ENCODE data around the gene RFC1. TPM values are rescaled to one million over a fixed set of nuclear protein-coding genes. Genes with fewer than 3 reads are reported as not detected.

The RFC1 gene
- total RNA-seq, 2 donors from 2014 or later: 30.9 to 46.8 TPM

- intact Hi-C loops (cut with DNase I): no loop called here
- TF ChIP-seq POLR2A (IDR thresholded peaks at IDR 0.05): no peak
- TF ChIP-seq, protein P1, sequence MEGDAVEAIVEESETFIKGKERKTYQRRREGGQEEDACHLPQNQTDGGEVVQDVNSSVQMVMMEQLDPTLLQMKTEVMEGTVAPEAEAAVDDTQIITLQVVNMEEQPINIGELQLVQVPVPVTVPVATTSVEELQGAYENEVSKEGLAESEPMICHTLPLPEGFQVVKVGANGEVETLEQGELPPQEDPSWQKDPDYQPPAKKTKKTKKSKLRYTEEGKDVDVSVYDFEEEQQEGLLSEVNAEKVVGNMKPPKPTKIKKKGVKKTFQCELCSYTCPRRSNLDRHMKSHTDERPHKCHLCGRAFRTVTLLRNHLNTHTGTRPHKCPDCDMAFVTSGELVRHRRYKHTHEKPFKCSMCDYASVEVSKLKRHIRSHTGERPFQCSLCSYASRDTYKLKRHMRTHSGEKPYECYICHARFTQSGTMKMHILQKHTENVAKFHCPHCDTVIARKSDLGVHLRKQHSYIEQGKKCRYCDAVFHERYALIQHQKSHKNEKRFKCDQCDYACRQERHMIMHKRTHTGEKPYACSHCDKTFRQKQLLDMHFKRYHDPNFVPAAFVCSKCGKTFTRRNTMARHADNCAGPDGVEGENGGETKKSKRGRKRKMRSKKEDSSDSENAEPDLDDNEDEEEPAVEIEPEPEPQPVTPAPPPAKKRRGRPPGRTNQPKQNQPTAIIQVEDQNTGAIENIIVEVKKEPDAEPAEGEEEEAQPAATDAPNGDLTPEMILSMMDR (IDR thresholded peaks at IDR 0.05): no peak
- Histone ChIP-seq H3K4me3 (no peak overlapping the region), H3K4me1 (peaks cover 20% of the 10 kb centered on the region), H3K9me3 (no peaks in the 10 kb centered on the region), H3K27me3 (no peaks in the 10 kb centered on the region), H3K36me3 (replicated peaks in 1 of 2; ENCODE audit: insufficient read depth in 1 of 2, low read depth in 2 of 2) (peaks cover 0 to 10% of the 10 kb centered on the region in 2 donors), H3K27ac (no peak overlapping the region)
- peak; percentile 59 for ATAC-seq
- peak; percentile 15 to 52 (median 26) for DNase-seq
- 35 to 36% methylated on average over 14 of the region's 14 CpGs for WGBS, 2 donors
Observed at GRCh38 chr4:39305912-39306677, 60.1 kb downstream of the RFC1 start.

- DNase-seq (no peak), ATAC-seq (no peak)
- Histone ChIP-seq H3K4me3 (no peak overlapping the region), H3K27me3 (no peaks in the 10 kb centered on the region), H3K4me1 (peaks cover 20% of the 10 kb centered on the region), H3K27ac (no peak overlapping the region), H3K36me3 (replicated peaks in 1 of 2; ENCODE audit: insufficient read depth in 1 of 2, low read depth in 2 of 2) (peaks cover 4 to 11% of the 10 kb centered on the region in 2 donors), H3K9me3 (no peaks in the 10 kb centered on the region)
- 73 to 81% methylated on average over 5 of the region's 5 CpGs for WGBS, 2 donors
- TF ChIP-seq, protein P1 (IDR thresholded peaks at IDR 0.05): no peak
- no peak for TF ChIP-seq POLR2A (IDR thresholded peaks at IDR 0.05)
- intact Hi-C loops (cut with DNase I): no loop called here
Observed at GRCh38 chr4:39304651-39305050, 61.5 kb downstream of the RFC1 start.

DNA sequence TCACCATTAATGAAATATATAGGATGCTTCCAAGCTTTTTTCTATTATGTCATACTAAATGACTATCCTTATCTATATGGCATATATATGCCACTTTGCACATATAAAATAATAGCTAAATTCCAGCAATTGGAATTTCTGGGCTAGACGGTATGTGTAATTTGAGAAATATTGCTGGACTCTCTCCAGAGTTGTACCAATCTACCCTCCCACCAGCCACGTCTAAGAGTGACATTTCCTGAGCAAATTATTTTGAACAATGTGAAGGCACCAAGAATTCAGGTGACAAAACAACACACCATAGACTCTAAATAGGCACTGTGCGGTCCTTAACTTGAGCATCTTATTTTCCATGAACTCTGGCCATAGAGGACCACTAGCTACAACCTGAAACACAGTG, 62.3 kb downstream of the RFC1 start:
- Histone ChIP-seq H3K27ac (no peak overlapping the region), H3K36me3 (replicated peaks in 1 of 2; ENCODE audit: insufficient read depth in 1 of 2, low read depth in 2 of 2) (peaks cover 5 to 13% of the 10 kb centered on the region in 2 donors), H3K4me3 (no peak overlapping the region), H3K27me3 (no peaks in the 10 kb centered on the region), H3K9me3 (no peaks in the 10 kb centered on the region), H3K4me1 (peaks cover 19% of the 10 kb centered on the region)
- no peak for TF ChIP-seq POLR2A (IDR thresholded peaks at IDR 0.05)
- TF ChIP-seq, protein P1 (IDR thresholded peaks at IDR 0.05): no peak
- WGBS, 2 donors: 78 to 87% methylated on average over 3 of the region's 3 CpGs
- no peak for ATAC-seq
- intact Hi-C loops (cut with DNase I): no loop called here
- DNase-seq: no peak

- 96 to 100% methylated on average over 1 of the region's 1 CpG for WGBS, 2 donors
- ATAC-seq (no peak), DNase-seq (no peak)
Observed at GRCh38 chr4:39302901-39303300, 63.3 kb downstream of the RFC1 start.

More at GRCh38 chr4:39302901-39303300, 63.3 kb downstream of the RFC1 start:
- no peak overlapping the region for H3K4me3 ChIP-seq
- H3K36me3 ChIP-seq (replicated peaks in 1 of 2; ENCODE audit: insufficient read depth in 1 of 2, low read depth in 2 of 2): peaks cover 5 to 10% of the 10 kb centered on the region in 2 donors
- TF ChIP-seq, protein P1 (IDR thresholded peaks at IDR 0.05): no peak
- TF ChIP-seq POLR2A (IDR thresholded peaks at IDR 0.05): no peak
- no peaks in the 10 kb centered on the region for H3K9me3 ChIP-seq
- no peaks in the 10 kb centered on the region for H3K27me3 ChIP-seq
- intact Hi-C loops (cut with DNase I): no loop called here
- peaks cover 9% of the 10 kb centered on the region for H3K4me1 ChIP-seq
- H3K27ac ChIP-seq: no peak overlapping the region
